HUES64 (cell line): ENCODE data around the gene KLK15.
"Not testable (repeated sequence)": the region's sequence is repeated elsewhere in the genome, so short reads cannot be mapped to it uniquely, and the experiment has no call there.

Source experiments
- H3K27ac ChIP-seq: 2 replicates; pipeline ENCODE4 v1.7.0; 2013; ENCODE audit warnings: low read depth, low read length, inconsistent platforms
- H3K27me3 ChIP-seq: 2 replicates; pipeline ENCODE4 v1.6.1; 2013; ENCODE audit warnings: mild to moderate bottlenecking, low read length; ENCODE audit not compliant: insufficient read depth
- H3K36me3 ChIP-seq: 2 replicates; pipeline ENCODE4 v1.6.1; 2013; ENCODE audit warnings: mild to moderate bottlenecking, low read length; ENCODE audit not compliant: insufficient read depth
- H3K4me1 ChIP-seq: 2 replicates; pipeline ENCODE4 v1.6.1; 2013; ENCODE audit warnings: mild to moderate bottlenecking, low read length, moderate library complexity; ENCODE audit not compliant: insufficient read depth
- H3K4me3 ChIP-seq: 2 replicates; pipeline ENCODE4 v1.5.1; 2013; ENCODE audit warnings: mild to moderate bottlenecking, low read length, moderate library complexity
- H3K9ac ChIP-seq: 2 replicates; pipeline ENCODE4 v1.6.1; 2013; ENCODE audit warnings: mild to moderate bottlenecking, low read depth, low read length
- H3K9me3 ChIP-seq: 2 replicates; pipeline ENCODE4 v1.6.1; 2013; ENCODE audit warnings: low read depth, low read length; ENCODE audit not compliant: insufficient read depth
- WGBS: fragments of 150-250, 120-280 bp; methylation state at CpG from one replicate; pipeline ENCODE4 v1.1.7; 2013; ENCODE audit warnings: missing lambda C conversion rate; 5-methylcytosine and 5-hydroxymethylcytosine counted together

The KLK15 gene

DNA sequence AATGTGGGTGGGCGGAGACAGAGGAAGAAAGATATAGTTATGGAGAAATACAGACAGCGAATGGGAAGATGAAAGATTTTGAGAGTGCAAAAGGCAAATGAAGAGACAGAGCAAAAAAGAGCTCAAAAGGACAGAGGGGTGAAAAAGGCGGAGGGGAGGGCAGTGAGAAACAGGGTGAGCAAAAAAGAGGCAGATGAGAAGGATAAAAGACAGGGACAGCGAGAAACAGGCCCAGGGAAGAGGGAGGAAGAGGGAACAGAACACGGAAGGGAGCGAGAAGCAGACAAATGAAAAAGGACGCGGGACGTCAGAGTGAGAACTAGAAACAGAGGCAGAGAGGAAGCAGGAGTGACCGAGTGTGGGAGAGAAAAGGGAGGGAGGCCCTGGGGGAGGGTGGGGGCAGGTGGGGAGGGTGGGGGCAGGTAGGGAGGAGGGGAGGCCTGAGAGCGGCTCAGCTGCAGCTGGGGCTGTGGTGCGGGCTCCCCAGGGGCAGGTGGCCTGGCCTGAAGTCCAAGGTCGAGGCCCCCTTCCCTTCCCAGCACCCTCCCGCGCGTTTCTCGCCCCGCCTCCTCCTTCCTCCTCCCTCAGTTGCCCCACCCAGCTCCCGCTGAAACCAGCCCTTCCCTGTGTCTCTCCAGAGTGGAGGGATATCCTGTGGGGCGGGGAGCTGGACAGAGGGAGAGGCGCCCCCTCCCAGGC lies 12.7 kb downstream of the KLK15 start:
- Histone ChIP-seq H3K9ac (no peak overlapping the region), H3K36me3 (no peaks in the 10 kb centered on the region), H3K4me3 (peak overlapping the region; percentile 45), H3K9me3 (no peaks in the 10 kb centered on the region), H3K27ac (no peak overlapping the region), H3K27me3 (peaks cover 59% of the 10 kb centered on the region), H3K4me1 (no peaks in the 10 kb centered on the region)
- 25% methylated on average over 19 of the region's 21 CpGs for WGBS

- no peaks in the 10 kb centered on the region for H3K9me3 ChIP-seq
- WGBS: 39% methylated on average over 15 of the region's 15 CpGs
- H3K9ac ChIP-seq: no peak overlapping the region
- H3K4me1 ChIP-seq: no peaks in the 10 kb centered on the region
- H3K27me3 ChIP-seq: peaks cover 59% of the 10 kb centered on the region
- peak overlapping the region; percentile 4; the same call in 1 of the 2 replicates for H3K4me3 ChIP-seq
- H3K27ac ChIP-seq: no peak overlapping the region
- H3K36me3 ChIP-seq: no peaks in the 10 kb centered on the region
These were observed 13.3 kb downstream of the KLK15 start for GRCh38 chr19:50820086-50820485.

- Histone ChIP-seq H3K9ac (no peak overlapping the region), H3K9me3 (no peaks in the 10 kb centered on the region), H3K4me1 (no peaks in the 10 kb centered on the region), H3K4me3 (peak overlapping the region; percentile 4; the same call in 1 of the 2 replicates), H3K27ac (no peak overlapping the region), H3K36me3 (no peaks in the 10 kb centered on the region), H3K27me3 (peaks cover 59% of the 10 kb centered on the region)
- WGBS: 77% methylated on average over 8 of the region's 8 CpGs
These were observed 13.7 kb downstream of the KLK15 start for GRCh38 chr19:50819636-50820035.

DNA sequence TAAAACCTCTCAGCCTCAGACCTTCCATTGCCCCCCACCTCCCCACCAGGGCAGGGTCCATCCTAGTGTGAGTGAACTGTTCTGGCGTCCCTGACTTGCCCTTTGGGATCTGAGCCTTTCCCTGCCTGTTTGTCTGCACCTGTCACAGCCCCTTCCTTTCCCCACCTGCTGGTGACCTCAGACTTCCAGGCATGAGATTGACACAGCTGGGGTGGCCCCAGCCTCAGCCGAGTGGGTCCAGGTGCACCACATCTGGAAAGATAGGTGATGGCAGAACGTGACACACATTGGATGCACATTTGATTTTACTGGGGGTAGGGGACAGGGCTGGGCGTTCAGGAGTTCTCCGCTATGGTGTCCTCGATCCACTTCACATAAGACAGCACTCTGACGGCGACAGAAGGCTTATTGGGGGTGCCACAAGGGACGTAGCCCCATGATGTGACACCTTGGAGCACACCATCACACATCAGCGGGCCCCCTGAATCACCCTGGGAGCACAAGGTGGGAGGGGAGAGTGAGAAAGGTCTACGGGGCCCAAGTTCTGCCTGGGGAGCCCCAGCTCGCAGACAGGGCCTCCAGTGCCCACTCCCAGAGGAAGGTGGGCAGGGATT lies 14.4 kb downstream of the KLK15 start:
- peak overlapping the region; percentile 67; the same call in 1 of the 2 replicates for H3K4me3 ChIP-seq
- H3K27ac ChIP-seq: no peak overlapping the region
- no peak overlapping the region for H3K9ac ChIP-seq
- H3K9me3 ChIP-seq: no peaks in the 10 kb centered on the region
- peaks cover 55% of the 10 kb centered on the region for H3K27me3 ChIP-seq
- no peaks in the 10 kb centered on the region for H3K36me3 ChIP-seq
- no peaks in the 10 kb centered on the region for H3K4me1 ChIP-seq
- WGBS: 80% methylated on average over 12 of the region's 12 CpGs

DNA sequence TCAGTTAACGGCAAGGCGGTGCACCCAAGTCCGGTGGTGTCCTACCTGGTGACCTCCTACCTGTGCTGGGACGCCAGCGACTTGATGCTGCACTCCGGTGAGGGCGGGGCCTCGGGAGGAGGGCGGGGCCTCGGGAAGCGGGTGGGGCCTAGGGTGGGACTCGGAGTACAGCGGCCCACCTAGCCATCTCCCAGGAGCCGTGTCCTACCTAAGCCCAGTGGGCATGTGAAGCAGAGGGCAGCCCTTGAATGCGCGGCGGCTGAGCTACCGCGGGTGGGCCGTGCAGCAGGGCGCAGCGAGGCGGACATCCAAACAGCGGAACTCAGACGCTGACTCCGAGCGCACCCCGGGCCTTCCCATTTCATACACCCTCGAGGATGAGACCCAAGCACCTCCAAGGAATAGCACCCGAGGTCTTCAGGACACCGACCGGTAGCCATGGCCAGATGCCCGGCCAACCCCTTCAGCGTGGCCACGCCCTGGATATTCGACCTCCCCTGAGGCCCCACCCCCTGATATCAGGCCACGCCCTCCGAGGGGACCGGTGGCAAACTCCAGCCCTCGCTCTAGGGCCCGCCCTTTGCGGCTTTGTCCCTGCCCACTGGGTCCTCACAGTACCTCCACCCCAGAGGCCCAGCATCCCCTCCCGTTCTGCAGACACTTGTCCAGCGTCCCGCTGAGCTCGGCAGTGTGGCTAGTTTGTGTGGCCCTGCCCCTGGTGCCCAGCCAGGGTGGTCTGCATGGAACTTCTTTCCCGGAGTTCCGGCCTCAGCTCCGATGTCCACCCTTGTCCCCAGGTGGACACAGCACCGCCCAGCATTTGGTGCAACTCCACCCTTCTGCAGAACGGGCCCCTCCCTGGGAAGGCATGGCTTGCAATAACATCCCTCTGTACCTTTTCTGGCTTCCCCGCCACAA lies 15.2 kb downstream of the KLK15 start:
- 46% methylated on average over 52 of the region's 52 CpGs for WGBS
- Histone ChIP-seq H3K27ac (no peak overlapping the region; the same call in 1 of the 2 replicates), H3K9me3 (no peaks in the 10 kb centered on the region), H3K27me3 (peaks cover 55% of the 10 kb centered on the region), H3K4me1 (no peaks in the 10 kb centered on the region), H3K4me3 (peak overlapping the region; percentile 67), H3K36me3 (no peaks in the 10 kb centered on the region), H3K9ac (peak overlapping the region; percentile 34; the same call in 1 of the 2 replicates)

DNA sequence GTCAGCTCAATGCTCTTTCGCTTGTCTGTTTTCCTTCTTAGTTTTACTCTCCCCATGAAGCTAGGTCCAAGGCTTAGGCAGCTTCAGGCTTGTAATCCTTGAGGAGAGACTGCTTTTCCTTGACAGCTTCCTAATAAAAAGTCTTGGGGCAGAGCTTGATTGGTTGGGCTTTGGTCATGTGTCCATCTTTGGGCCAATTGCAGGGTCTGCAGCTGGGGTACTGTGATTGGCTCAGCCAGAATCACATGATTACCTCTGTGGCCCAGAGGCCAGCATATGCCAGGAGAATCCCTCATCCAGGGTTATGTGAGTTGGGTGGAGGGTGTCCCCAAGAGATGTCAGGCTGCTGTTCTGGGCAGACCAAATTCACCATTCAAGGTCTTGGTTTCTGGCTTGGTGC lies 17.9 kb downstream of the KLK15 start:
- H3K9ac ChIP-seq: no peak overlapping the region
- no peak overlapping the region for H3K27ac ChIP-seq
- H3K4me3 ChIP-seq: no peak overlapping the region
- peaks cover 39% of the 10 kb centered on the region for H3K27me3 ChIP-seq
- H3K4me1 ChIP-seq: no peaks in the 10 kb centered on the region
- no peaks in the 10 kb centered on the region for H3K9me3 ChIP-seq
- H3K36me3 ChIP-seq: no peaks in the 10 kb centered on the region
- WGBS: 91% methylated on average over 1 of the region's 1 CpG

- Histone ChIP-seq H3K9ac (no peak overlapping the region), H3K27ac (no peak overlapping the region), H3K9me3 (no peaks in the 10 kb centered on the region), H3K27me3 (peaks cover 34% of the 10 kb centered on the region), H3K36me3 (no peaks in the 10 kb centered on the region), H3K4me3 (no peak overlapping the region), H3K4me1 (no peaks in the 10 kb centered on the region)
- 86% methylated on average over 5 of the region's 5 CpGs for WGBS
These were observed 18.5 kb downstream of the KLK15 start for GRCh38 chr19:50814883-50815282.

DNA sequence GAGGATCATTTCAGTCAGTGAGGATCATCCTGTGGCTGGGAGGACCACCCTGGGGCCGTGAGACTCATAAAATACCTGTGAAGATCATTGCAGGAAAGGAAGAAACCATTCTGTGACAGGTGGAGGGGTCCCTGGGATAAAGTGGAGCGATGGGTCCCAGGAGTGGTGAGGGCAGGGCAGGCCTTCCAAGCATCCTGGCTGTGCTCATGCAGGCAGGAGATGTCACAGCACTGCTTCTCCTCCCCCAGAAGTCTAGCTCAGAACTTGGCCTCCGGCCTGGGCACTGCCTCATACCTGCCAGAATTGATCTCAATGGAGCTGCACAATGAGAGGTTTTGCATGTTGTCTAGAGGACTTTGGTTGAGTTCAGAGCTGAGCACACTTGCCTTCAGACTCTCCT lies 20.9 kb downstream of the KLK15 start:
- 75% methylated on average over 3 of the region's 3 CpGs for WGBS
- peaks cover 24% of the 10 kb centered on the region for H3K27me3 ChIP-seq
- no peaks in the 10 kb centered on the region for H3K9me3 ChIP-seq
- no peak overlapping the region for H3K27ac ChIP-seq
- no peaks in the 10 kb centered on the region for H3K36me3 ChIP-seq
- H3K4me1 ChIP-seq: no peaks in the 10 kb centered on the region
- H3K4me3 ChIP-seq: no peak overlapping the region
- H3K9ac ChIP-seq: no peak overlapping the region

DNA sequence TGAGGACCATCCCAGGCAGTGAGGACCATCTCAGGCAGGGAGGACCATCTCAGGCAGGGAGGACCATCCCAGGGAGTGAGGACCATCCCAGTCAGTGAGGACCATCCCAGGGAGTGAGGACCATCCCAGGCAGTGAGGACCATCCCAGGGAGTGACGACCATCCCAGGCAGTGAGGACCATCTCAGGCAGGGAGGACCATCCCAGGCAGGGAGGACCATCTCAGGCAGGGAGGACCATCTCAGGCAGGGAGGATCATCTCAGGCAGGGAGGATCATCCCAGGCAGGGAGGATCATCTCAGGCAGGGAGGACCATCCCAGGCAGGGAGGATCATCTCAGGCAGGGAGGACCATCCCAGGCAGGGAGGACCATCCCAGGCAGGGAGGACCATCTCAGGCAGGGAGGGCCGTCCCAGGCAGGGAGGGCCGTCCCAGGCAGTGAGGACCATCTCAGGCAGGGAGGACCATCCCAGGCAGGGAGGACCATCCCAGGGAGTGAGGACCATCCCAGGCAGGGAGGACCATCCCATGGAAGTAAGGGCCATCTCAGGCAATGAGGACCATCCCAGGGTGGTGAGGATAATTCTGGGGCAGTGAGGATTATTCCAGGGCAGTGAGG lies 21.6 kb downstream of the KLK15 start:
- H3K9ac ChIP-seq, H3K36me3 ChIP-seq, H3K27ac ChIP-seq, H3K9me3 ChIP-seq, H3K4me1 ChIP-seq, H3K4me3 ChIP-seq: not testable (repeated sequence)
- peaks cover 18% of the 10 kb centered on the region for H3K27me3 ChIP-seq
- 70% methylated on average over 3 of the region's 3 CpGs for WGBS

DNA sequence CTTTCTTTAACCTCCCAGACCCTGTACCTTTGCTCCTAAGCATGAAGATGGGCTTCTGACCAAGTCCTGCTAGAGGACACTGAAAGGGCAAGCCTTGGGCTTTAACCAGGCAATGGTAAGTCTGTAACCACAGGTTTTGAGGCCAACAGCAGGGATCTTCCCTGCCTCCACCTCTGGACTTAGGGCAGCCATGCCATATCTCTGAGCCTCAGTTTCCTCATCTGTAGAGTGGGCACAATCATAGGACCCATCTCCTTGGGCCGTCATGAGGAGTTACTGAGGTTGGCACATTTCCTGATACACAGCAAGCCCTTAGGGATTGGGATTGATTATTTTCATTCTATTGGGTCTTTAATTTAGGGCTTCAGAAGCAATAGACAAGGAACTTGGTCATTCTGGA lies 24.5 kb downstream of the KLK15 start:
- Histone ChIP-seq H3K9ac (no peak overlapping the region), H3K9me3 (no peaks in the 10 kb centered on the region), H3K36me3 (no peaks in the 10 kb centered on the region), H3K4me3 (no peak overlapping the region), H3K27ac (no peak overlapping the region), H3K4me1 (no peaks in the 10 kb centered on the region), H3K27me3 (peaks cover 13% of the 10 kb centered on the region; the same call in 1 of the 2 replicates)
- 69% methylated on average over 1 of the region's 1 CpG for WGBS
